HepG2 (cell line): Measurements from ENCODE around the gene ZNF546. TPM values are rescaled to one million over a fixed set of nuclear protein-coding genes. Genes with fewer than 3 reads are reported as not detected.

ENCODE experiments used
- ADNP ChIP-seq: sonication (generic); formaldehyde crosslinking; IDR thresholded peaks from 2 replicates; pipeline ENCODE4 v1.4.0; 2020; ENCODE audit warnings: missing genetic modification reagents
- CCDC6 ChIP-seq: sonication (generic); formaldehyde crosslinking; IDR thresholded peaks from 2 replicates; pipeline ENCODE4 v1.8.1; 2022; ENCODE audit warnings: mild to moderate bottlenecking, missing genetic modification reagents, moderate library complexity
- DNMT1 ChIP-seq: sonication (generic); formaldehyde crosslinking; IDR thresholded peaks from 2 replicates; pipeline ENCODE4 v1.5.1; 2020; ENCODE audit warnings: mild to moderate bottlenecking, missing genetic modification reagents
- E2F5 ChIP-seq: sonication (generic); formaldehyde crosslinking; conservative IDR thresholded peaks from 2 replicates; pipeline ENCODE4 v1.4.0; 2020; ENCODE audit warnings: missing genetic modification reagents
- FOXC1 ChIP-seq: sonication (generic); formaldehyde crosslinking; IDR thresholded peaks from 2 replicates; pipeline ENCODE4 v1.8.0; 2022; ENCODE audit warnings: mild to moderate bottlenecking, missing genetic modification reagents, borderline replicate concordance
- FOXM1 ChIP-seq: sonication (generic); formaldehyde crosslinking; IDR thresholded peaks from 2 replicates; pipeline ENCODE4 v1.5.0; 2020; ENCODE audit warnings: missing genetic modification reagents
- IRF1 ChIP-seq: sonication (generic); formaldehyde crosslinking; IDR thresholded peaks from 2 replicates; pipeline ENCODE4 v1.4.0; 2020; ENCODE audit warnings: low read depth, mild to moderate bottlenecking, missing genetic modification reagents
- KLF6 ChIP-seq: IDR thresholded peaks from 2 replicates; pipeline ENCODE4 v1.8.0; 2016; ENCODE audit warnings: missing biosample characterization, missing genetic modification reagents
- NR2F1 ChIP-seq, 2 experiments: fragments of 450-650 bp in 1 of 2; formaldehyde crosslinking in 1 of 2; IDR thresholded peaks; 2 replicates each; pipeline versions ENCODE4 v1.5.0 to v1.6.1; 2016 to 2020; ENCODE audit warnings: mild to moderate bottlenecking in 1 of 2, missing compliant biosample characterization in 1 of 2, missing genetic modification reagents in 1 of 2, moderate library complexity in 1 of 2
- SMARCC2 ChIP-seq: fragments of 450-650 bp; IDR thresholded peaks from 2 replicates; pipeline ENCODE4 v1.6.1; 2017; ENCODE audit warnings: antibody characterized with exemption, mild to moderate bottlenecking
- SP4 ChIP-seq: sonication (generic); formaldehyde crosslinking; IDR thresholded peaks from 2 replicates; pipeline ENCODE4 v1.8.1; 2023; ENCODE audit warnings: mild to moderate bottlenecking, missing genetic modification reagents
- SYNCRIP ChIP-seq: fragments of 200-400 bp; formaldehyde crosslinking; IDR thresholded peaks from 2 replicates; pipeline ENCODE4 v1.6.1; 2018; ENCODE audit warnings: mild to moderate bottlenecking, low read depth, low read length; ENCODE audit not compliant: insufficient read depth
- ZNF251 ChIP-seq: sonication (generic); formaldehyde crosslinking; IDR thresholded peaks from 2 replicates; pipeline ENCODE4 v1.9.0; 2021; ENCODE audit warnings: mild to moderate bottlenecking, missing genetic modification reagents
- ZNF275 ChIP-seq: sonication (generic); formaldehyde crosslinking; IDR thresholded peaks from 2 replicates; pipeline ENCODE4 v1.8.0; 2022; ENCODE audit warnings: missing genetic modification reagents, mild to moderate bottlenecking, inconsistent platforms, borderline replicate concordance
- ZNF282 ChIP-seq: fragments of 450-650 bp; IDR thresholded peaks from 2 replicates; pipeline ENCODE4 v1.6.1; 2018; ENCODE audit not compliant: partially characterized antibody
- ZNF292 ChIP-seq: sonication (generic); formaldehyde crosslinking; IDR thresholded peaks from 2 replicates; pipeline ENCODE4 v1.8.1; 2022; ENCODE audit warnings: mild to moderate bottlenecking, low read depth, missing genetic modification reagents, borderline replicate concordance
- ZNF362 ChIP-seq: sonication (generic); formaldehyde crosslinking; IDR thresholded peaks from 2 replicates; pipeline ENCODE4 v1.4.0; 2020; ENCODE audit warnings: missing genetic modification reagents, mild to moderate bottlenecking, borderline replicate concordance
- ZNF687 ChIP-seq: sonication (generic); formaldehyde crosslinking; IDR thresholded peaks from 2 replicates; pipeline ENCODE4 v1.5.1; 2020; ENCODE audit warnings: mild to moderate bottlenecking, missing genetic modification reagents, moderate library complexity
- polyA plus RNA-seq, 8 experiments: library from polyadenylated mRNA; depleted of rRNA in 3 of 8; stranded (reverse) in 7 of 8; unstranded in 1 of 8; fragments of >200 nt; fragmentation: Illumina TruSeq in 4 of 8; extraction: Trizol in 4 of 8; gene quantifications; 2 replicates each; pipeline versions ENCODE4 v1.2.1 to v1.2.3, GENCODE V29; 2011 to 2016; ENCODE audit warnings: low read depth in 4 of 8, missing spikeins in 1 of 8, mixed read lengths in 1 of 8; ENCODE audit not compliant: insufficient read depth in 1 of 8
- total RNA-seq, 5 experiments: library from RNA; depleted of rRNA; stranded (reverse); fragments of >200 nt; fragmentation: Illumina TruSeq; extraction: Trizol; gene quantifications; 2 replicates each; pipeline ENCODE4 v1.2.3, GENCODE V29; 2016; ENCODE audit warnings: low read depth in 1 of 5

The ZNF546 gene
- total and polyA plus RNA-seq, 2 of the 13 experiments (the other 11 are each of a cell fraction or from before 2014, with no cell fraction given): 2.2 to 4.1 TPM

- TF ChIP-seq ADNP (no peak), SYNCRIP (no peak), ZNF251 (CRISPR knock-in tag) (no peak), ZNF687 (CRISPR knock-in tag) (peak; percentile 95), NR2F1 (CRISPR knock-in tag; IDR thresholded peaks at IDR 0.05) (no peak), ZNF292 (peak; percentile 68; the same call in 1 of the 2 replicates), ZNF282 (no peak), FOXC1 (no peak; the same call in 1 of the 2 replicates), FOXM1 (CRISPR knock-in tag) (no peak), SMARCC2 (no peak), KLF6 (CRISPR knock-in tag) (peak; percentile 56; the same call in 1 of the 2 replicates), ZNF275 (CRISPR knock-in tag) (peak; percentile 84; the same call in 1 of the 2 replicates), CCDC6 (CRISPR knock-in tag) (0 out of 2 replicates have a peak, but pooled peaks have one; percentile 49), ZNF362 (peak; percentile 23; the same call in 1 of the 2 replicates), E2F5 (CRISPR knock-in tag) (no peak), DNMT1 (CRISPR knock-in tag) (no peak), SP4 (CRISPR knock-in tag) (peak; percentile 54), IRF1 (CRISPR knock-in tag) (peak; percentile 86)
Observed at GRCh38 chr19:39996811-39997637, at the start of gene ZNF546 (continued).
